ENCODE results near the gene PYURF.

The PYURF gene

DNA sequence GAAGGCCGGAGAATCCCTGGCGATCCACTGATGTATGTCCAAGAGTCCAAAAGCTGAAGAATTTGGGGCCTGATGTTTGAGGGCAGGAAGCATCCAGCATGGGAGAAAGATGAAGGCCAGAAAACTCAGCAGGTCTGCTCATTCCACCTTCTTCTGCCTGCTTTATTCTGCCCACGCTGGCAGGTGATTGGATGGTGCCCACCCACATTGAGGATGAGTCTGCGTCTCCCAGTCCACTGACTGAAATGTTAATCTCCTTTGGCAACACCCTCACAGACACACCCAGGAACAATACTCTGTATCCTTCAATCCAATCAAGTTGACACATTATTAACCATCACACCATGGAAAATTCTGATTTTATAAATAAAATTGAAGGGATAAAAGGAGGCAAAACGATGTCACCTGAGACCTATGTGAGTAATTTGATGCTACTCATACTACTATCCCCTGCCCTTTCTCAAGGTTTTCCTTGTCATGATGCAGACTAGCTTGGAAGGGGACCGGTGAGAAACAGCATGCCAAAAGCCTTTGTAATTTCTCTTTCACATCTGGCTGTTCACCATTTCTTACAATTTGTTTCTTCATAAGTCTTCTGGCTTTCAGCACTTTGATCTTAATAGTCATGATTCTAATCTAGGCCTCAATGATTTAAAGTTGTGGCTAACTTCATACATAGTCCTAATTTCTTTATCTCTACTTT, 9.7 kb upstream of the PYURF start:
- Histone ChIP-seq H2AFZ (ENCODE audit: low read depth, low read length) (no peak overlapping the region), H3K9me3 (ENCODE audit: insufficient read depth, low read length) (no peaks in the 10 kb centered on the region), H3K4me3 (ENCODE audit: low read length) (no peak overlapping the region), H4K20me1 (ENCODE audit: insufficient read depth, low read length) (no peaks in the 10 kb centered on the region), H3K4me2 (ENCODE audit: low read length) (no peak overlapping the region), H3K27me3 (ENCODE audit: low read depth, low read length) (no peaks in the 10 kb centered on the region), H3K4me1 (ENCODE audit: low read length) (peaks cover 5% of the 10 kb centered on the region), H3K9ac (ENCODE audit: low read length) (no peak overlapping the region), H3K36me3 (replicated peaks; ENCODE audit: low read depth, low read length) (no peaks in the 10 kb centered on the region), H3K79me2 (ENCODE audit: low read length) (no peaks in the 10 kb centered on the region), H3K27ac (ENCODE audit: low read length) (no peak overlapping the region)
- no peak for TF ChIP-seq EZH2phosphoT487 (IDR thresholded peaks at IDR 0.05; ENCODE audit: low read depth)
- TF ChIP-seq, protein P1, sequence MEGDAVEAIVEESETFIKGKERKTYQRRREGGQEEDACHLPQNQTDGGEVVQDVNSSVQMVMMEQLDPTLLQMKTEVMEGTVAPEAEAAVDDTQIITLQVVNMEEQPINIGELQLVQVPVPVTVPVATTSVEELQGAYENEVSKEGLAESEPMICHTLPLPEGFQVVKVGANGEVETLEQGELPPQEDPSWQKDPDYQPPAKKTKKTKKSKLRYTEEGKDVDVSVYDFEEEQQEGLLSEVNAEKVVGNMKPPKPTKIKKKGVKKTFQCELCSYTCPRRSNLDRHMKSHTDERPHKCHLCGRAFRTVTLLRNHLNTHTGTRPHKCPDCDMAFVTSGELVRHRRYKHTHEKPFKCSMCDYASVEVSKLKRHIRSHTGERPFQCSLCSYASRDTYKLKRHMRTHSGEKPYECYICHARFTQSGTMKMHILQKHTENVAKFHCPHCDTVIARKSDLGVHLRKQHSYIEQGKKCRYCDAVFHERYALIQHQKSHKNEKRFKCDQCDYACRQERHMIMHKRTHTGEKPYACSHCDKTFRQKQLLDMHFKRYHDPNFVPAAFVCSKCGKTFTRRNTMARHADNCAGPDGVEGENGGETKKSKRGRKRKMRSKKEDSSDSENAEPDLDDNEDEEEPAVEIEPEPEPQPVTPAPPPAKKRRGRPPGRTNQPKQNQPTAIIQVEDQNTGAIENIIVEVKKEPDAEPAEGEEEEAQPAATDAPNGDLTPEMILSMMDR (IDR thresholded peaks at IDR 0.05; ENCODE audit: low read depth, low read length) = no peak

DNA sequence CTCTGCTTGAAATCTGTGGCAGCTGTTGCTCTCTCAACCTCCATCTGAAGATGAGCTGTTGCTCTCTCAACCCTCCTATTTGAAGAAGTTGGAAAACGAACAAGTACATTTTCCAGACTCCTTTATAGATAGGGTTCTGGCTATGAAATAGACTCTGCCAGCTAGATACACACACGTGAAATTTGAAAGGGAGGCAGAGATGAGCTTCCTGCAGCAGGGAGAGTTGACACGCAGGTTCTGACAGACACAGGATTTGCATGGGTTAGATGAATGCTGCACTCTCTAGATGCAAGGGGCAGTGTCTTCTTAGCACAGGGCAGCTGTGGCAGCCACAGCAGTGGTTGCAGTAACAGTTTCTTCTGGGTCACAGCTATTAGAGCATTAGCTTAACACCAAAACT, 8.0 kb upstream of the PYURF start:
- TF ChIP-seq EZH2phosphoT487 (IDR thresholded peaks at IDR 0.05; ENCODE audit: low read depth) = no peak
- TF ChIP-seq, protein P1 (IDR thresholded peaks at IDR 0.05; ENCODE audit: low read depth, low read length) = no peak
- H4K20me1 ChIP-seq (ENCODE audit: insufficient read depth, low read length) = no peaks in the 10 kb centered on the region
- no peak overlapping the region for H3K4me2 ChIP-seq (ENCODE audit: low read length)
- no peaks in the 10 kb centered on the region for H3K27me3 ChIP-seq (ENCODE audit: low read depth, low read length)
- H3K79me2 ChIP-seq (ENCODE audit: low read length) = no peaks in the 10 kb centered on the region
- H3K9ac ChIP-seq (ENCODE audit: low read length) = no peak overlapping the region
- H3K9me3 ChIP-seq (ENCODE audit: insufficient read depth, low read length) = no peaks in the 10 kb centered on the region
- peaks cover 14% of the 10 kb centered on the region for H3K4me1 ChIP-seq (ENCODE audit: low read length)
- H2AFZ ChIP-seq (ENCODE audit: low read depth, low read length) = no peak overlapping the region
- H3K27ac ChIP-seq (ENCODE audit: low read length) = no peak overlapping the region
- no peaks in the 10 kb centered on the region for H3K36me3 ChIP-seq (replicated peaks; ENCODE audit: low read depth, low read length)
- H3K4me3 ChIP-seq (ENCODE audit: low read length) = no peak overlapping the region

DNA sequence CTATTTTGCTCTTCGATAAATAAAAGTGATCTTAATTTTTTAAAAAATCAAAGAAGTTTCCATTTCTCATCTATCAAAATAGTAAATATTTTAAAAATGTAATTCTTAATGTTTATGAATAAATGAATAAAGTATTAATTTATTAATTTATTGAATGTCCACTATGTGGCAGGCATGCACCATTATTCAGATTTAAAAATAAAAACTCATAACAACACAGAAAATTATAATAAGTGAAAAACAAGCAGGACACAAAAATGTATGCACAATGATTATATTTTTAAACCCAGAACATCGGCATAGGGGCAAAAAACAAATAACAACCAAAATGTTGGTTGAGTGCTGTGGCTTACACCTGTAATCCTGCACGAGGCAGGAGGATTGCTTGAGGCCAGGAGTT, 5.3 kb upstream of the PYURF start:
- Histone ChIP-seq H3K9ac (ENCODE audit: low read length) (no peak overlapping the region), H4K20me1 (ENCODE audit: insufficient read depth, low read length) (no peaks in the 10 kb centered on the region), H3K4me3 (ENCODE audit: low read length) (no peak overlapping the region), H3K79me2 (ENCODE audit: low read length) (peaks cover 5% of the 10 kb centered on the region; the same call in 1 of the 2 replicates), H3K4me1 (ENCODE audit: low read length) (peaks cover 22% of the 10 kb centered on the region), H3K36me3 (replicated peaks; ENCODE audit: low read depth, low read length) (no peaks in the 10 kb centered on the region), H3K27ac (ENCODE audit: low read length) (no peak overlapping the region), H2AFZ (ENCODE audit: low read depth, low read length) (no peak overlapping the region), H3K9me3 (ENCODE audit: insufficient read depth, low read length) (no peaks in the 10 kb centered on the region), H3K4me2 (ENCODE audit: low read length) (no peak overlapping the region), H3K27me3 (ENCODE audit: low read depth, low read length) (no peaks in the 10 kb centered on the region)
- no peak for TF ChIP-seq EZH2phosphoT487 (IDR thresholded peaks at IDR 0.05; ENCODE audit: low read depth)
- TF ChIP-seq, protein P1 (IDR thresholded peaks at IDR 0.05; ENCODE audit: low read depth, low read length) = no peak

DNA sequence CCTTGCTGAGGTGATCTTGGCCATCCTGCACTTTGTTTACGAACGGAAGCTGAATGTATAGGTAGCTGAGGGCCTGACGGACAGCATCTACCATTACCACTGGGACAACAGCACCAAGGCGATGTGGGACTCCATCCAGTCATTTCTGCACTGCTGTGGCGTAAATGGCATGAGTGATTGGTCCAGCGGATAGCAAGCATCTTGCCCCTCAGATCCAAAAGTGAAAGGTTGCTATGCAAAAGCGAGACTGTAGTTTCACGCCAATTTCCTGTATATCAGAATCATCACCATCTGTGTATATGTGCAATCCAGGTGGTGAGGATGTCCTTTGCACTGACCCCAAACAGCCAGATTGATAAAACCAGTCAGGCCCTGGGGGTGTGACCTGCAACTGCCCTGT, 4.2 kb upstream of the PYURF start:
- Histone ChIP-seq H2AFZ (ENCODE audit: low read depth, low read length) (peak overlapping the region; percentile 68), H4K20me1 (ENCODE audit: insufficient read depth, low read length) (no peaks in the 10 kb centered on the region), H3K9me3 (ENCODE audit: insufficient read depth, low read length) (no peaks in the 10 kb centered on the region)

More for the DNA sequence above, 4.2 kb upstream of the PYURF start:
- H3K9ac ChIP-seq (ENCODE audit: low read length) = no peak overlapping the region
- H3K79me2 ChIP-seq (ENCODE audit: low read length) = peaks cover 15% of the 10 kb centered on the region
- no peak overlapping the region for H3K27ac ChIP-seq (ENCODE audit: low read length)
- H3K36me3 ChIP-seq (replicated peaks; ENCODE audit: low read depth, low read length) = no peaks in the 10 kb centered on the region
- TF ChIP-seq, protein P1 (IDR thresholded peaks at IDR 0.05; ENCODE audit: low read depth, low read length) = no peak
- no peak for TF ChIP-seq EZH2phosphoT487 (IDR thresholded peaks at IDR 0.05; ENCODE audit: low read depth)
- H3K4me1 ChIP-seq (ENCODE audit: low read length) = peaks cover 22% of the 10 kb centered on the region
- H3K27me3 ChIP-seq (ENCODE audit: low read depth, low read length) = no peaks in the 10 kb centered on the region
- peak overlapping the region; percentile 45 for H3K4me3 ChIP-seq (ENCODE audit: low read length)
- peak overlapping the region; percentile 60 for H3K4me2 ChIP-seq (ENCODE audit: low read length)
